Right hindlimb (tissue), 1 donor: ENCODE measurements around the gene DUSP12.
"Not testable (repeated sequence)": the region's sequence is repeated elsewhere in the genome, so short reads cannot be mapped to it uniquely, and the experiment has no call there.

Experiments used
- DNase-seq: peaks from one replicate; pipeline ENCODE4 v3.0.0-alpha.2; 2018

The DUSP12 gene, protein sequence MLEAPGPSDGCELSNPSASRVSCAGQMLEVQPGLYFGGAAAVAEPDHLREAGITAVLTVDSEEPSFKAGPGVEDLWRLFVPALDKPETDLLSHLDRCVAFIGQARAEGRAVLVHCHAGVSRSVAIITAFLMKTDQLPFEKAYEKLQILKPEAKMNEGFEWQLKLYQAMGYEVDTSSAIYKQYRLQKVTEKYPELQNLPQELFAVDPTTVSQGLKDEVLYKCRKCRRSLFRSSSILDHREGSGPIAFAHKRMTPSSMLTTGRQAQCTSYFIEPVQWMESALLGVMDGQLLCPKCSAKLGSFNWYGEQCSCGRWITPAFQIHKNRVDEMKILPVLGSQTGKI

DNA sequence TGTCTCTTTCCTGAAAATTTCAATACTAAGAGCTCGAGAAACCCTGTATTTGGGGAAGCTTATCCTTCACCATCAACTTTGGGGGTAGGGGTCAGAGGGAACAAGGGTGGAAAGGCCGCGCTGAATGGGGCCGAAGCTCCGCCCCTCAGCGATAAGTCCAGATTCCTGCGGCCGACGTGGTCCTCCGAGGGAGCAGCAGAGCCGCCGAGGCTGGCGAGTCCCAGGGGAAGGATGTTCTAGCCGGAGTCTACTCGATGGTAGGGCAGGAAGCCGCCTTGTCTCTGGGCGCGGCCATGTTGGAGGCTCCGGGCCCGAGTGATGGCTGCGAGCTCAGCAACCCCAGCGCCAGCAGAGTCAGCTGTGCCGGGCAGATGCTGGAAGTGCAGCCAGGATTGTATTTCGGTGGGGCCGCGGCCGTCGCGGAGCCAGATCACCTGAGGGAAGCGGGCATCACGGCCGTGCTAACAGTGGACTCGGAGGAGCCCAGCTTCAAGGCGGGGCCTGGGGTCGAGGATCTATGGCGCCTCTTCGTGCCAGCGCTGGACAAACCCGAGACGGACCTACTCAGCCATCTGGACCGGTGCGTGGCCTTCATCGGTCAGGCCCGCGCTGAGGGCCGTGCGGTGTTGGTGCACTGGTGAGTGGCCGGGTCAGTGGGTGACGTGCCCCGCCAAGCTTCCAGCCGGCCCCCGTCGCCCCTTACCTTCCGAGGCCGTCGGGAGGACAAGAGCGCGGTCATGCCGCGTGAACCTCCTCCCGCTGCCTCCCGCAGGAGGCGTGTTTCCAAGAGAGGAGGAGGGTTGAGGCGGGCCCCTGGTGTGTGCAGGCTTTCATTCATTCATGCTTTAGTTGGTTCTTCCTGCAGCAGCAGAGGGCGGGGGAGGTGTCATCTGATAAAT, at the start of gene DUSP12:
Gene DUSP12, plus strand, starts transcription at position 278 of the 899 bp plus-strand sequence. Its CDS starts 16 bp downstream, at position 294.
- DNase-seq, result peak; percentile 97

- DNase-seq, result no peak
Observed at GRCh38 chr1:161702250-161702649, 47.3 kb upstream of the DUSP12 start.

DNA sequence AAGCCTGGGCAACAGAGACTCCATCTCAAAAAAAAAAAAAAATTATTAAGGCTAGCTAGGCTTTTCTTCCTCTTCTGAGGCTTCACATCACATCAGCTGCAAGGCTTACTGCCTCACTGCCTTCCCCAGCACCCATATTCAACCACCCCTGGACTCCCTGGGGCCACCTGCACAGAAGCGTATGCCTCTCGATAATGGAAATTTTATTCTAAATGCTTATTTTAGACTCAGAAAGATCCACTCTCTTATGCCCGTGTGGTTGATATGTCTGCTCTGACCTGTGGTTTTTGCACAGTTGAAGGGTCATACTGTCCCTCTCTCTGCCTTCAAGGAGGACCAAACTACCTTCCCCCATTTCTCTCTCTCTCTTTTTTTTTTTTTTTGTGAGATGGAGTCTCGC, 44.0 kb upstream of the DUSP12 start:
- DNase-seq, result no peak

- no peak for DNase-seq
Observed at GRCh38 chr1:161706113-161706481, 43.5 kb upstream of the DUSP12 start.

GRCh38 chr1:161706482-161707347, 42.9 kb upstream of the DUSP12 start, which contains the start of gene FCRLA:
FCRLA (plus strand) TSS chr1:161707229; CDS start chr1:161707265, 36 bp downstream.
- DNase-seq, result no peak

- DNase-seq, result no peak
Observed at GRCh38 chr1:161707503-161707902, 42.1 kb upstream of the DUSP12 start.

DNA sequence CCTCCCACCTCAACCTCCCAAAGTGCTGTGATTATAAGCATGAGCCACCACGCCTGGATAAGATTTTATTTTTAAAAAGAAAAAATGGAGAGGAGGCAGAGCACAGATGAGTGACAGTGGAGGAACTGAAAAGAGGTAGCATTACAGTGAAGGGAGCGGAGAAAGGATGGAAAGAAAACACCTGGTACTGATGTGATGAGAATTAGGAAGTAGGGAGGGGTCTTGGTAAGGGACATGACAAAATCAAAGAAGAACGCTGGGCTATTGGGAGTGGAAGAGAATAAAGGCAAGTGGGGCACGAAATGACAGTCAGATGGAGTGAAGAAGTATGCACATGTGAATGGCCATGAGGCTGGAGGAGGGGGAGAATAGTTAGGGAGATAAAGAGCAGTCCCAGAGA, 40.2 kb upstream of the DUSP12 start:
- DNase-seq, result no peak

- DNase-seq, result no peak
Observed at GRCh38 chr1:161710560-161710959, 39.0 kb upstream of the DUSP12 start.

GRCh38 chr1:161718559-161719324, 30.8 kb upstream of the DUSP12 start:
- DNase-seq, result no peak

DNA sequence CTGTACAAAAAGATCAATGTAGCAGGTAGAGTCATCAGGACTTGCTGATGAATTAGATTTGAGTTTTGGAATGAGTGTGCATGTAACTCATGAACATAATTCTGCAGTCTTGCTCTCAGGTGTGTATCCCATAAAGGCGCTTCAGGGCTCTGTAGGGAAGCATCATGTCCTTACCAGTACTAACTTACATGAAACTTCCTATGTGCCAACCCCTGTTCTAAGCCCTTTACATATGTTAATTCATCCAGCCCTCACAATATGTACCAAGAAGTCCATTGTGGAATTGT, 30.3 kb upstream of the DUSP12 start:
- no peak for DNase-seq

GRCh38 chr1:161720422-161720821, 29.2 kb upstream of the DUSP12 start:
- DNase-seq, result no peak

DNA sequence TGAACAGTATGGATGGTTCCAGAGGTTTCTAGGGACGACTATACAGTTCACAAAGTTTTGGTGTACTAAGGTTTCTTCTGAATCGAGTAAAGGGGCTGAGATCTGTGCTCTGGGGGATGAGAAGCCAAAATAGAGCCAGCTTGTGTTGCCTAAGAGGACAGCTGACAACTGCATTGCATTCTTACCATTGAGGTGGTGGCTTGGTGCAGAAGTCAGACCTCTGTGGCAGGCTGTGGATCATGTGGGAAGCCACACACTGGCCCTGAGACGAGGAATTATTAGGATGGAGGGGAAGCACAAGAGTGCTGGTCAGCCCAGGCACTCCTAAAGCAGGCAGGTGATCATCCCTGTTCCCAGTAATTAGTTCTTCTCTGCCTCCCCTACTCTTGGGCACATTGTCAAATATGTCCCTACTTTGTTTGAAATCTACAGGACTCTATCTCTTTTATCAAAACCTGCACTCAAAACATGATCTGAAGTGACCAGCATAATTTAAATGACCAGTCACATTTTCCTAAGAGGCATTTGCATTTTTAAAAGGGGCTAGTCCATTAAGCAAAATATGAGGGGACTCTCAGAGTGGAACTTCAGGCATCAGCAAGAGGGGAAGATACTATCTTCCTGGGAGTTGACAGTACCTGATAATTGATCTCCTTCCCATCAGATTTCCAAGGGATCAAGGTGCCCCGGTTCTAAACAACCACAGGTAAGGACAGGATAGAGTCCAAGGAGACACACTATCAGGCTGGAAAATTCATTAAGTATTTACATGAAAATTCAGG, 28.4 kb upstream of the DUSP12 start, which contains the start of gene FCRLB:
Gene FCRLB, plus strand, starts transcription at position 589 of the 782 bp plus-strand sequence. CDS start 1,129 bp downstream, outside the sequence.
- no peak for DNase-seq

GRCh38 chr1:161721738-161722343, 27.7 kb upstream of the DUSP12 start:
- DNase-seq, result no peak

GRCh38 chr1:161722406-161722805, 27.2 kb upstream of the DUSP12 start:
- no peak for DNase-seq

DNA sequence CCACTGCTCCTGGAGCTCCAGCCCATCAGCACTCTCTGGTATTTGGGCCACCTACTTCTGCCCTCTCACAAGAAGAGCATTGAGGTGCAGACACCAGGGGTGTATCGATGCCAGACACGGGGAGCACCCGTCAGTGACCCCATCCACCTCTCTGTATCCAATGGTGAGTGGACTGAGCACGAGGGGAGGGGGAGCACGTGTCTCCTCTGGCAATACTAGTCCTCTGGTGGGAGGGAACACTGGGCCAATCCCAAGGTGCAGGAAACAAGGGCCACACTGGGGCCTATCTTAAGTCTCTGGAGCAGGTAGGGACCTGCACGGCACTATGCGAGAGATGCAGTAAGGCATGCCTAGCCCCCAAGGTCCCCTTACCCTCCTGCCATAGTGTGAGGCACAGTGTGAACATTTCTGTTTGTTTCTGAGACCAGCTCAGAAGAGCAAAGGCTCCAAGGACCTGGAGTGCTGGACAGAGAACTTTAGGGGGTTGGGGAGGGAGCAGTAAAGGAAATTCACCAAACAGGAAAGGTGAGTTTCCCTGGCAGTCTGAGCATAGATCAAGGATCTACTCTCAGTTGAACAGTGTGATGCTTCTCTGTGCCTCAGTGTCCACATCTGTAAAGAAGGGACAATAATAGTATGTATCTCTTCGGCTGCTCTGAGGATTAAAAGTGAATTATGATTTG, 26.0 kb upstream of the DUSP12 start:
- no peak for DNase-seq

DNA sequence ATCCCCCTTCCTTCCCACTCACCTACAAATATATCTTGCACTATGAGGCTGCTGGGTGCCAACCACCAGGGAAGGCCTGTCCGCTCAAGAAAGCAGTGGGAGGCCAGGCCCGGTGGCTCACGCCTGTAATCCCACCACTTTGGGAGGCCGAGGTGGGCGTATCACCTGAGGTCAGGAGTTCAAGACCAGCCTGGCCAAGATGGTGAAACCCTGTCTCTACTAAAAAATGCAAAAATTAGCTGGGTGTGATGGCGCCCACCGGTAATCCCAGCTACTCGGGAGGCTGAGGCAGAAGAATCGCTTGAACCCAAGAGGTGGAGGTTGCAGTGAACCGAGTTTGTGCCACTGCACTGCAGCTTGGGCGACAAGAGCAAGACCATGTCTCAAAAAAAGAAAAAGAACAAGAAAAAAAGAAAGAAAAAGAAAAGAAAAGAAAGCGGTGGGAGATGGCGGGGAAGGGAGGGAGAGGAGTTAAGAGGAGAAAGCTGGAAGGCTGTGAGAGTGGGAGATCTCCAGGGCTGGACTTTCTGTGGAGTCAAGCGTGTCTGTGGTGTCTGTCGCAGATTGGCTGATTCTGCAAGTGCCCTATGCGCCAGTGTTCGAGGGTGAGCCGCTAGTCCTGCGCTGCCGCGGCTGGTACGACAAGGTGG, 24.2 kb upstream of the DUSP12 start:
- not testable (repeated sequence) for DNase-seq

DNA sequence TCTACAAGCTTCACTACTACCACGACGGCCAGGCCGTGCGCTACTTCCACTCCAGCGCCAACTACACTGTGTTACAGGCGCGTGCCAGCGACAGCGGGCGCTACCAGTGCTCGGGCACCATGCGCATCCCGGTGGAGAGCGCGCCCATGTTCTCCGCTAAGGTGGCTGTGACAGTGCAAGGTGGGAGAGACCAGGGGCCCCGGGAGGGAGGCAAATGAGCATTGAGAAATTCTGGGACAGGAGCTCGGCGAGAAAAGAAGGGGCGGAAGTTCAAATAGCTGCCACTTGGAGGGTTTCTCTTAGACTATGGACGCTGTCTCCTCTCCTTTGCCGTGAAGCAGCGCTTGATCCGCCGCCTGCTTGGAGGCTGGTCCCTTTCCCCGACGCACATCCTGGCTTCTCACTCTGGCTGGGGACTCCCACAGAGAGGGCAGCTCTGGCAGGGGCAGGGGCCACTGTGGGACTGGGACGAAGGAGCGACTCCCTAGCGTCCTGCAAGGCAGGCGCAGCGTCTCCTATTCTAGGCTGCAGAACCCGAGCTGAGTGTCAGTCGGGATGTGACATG, 23.6 kb upstream of the DUSP12 start:
- peak; percentile 55 for DNase-seq

DNA sequence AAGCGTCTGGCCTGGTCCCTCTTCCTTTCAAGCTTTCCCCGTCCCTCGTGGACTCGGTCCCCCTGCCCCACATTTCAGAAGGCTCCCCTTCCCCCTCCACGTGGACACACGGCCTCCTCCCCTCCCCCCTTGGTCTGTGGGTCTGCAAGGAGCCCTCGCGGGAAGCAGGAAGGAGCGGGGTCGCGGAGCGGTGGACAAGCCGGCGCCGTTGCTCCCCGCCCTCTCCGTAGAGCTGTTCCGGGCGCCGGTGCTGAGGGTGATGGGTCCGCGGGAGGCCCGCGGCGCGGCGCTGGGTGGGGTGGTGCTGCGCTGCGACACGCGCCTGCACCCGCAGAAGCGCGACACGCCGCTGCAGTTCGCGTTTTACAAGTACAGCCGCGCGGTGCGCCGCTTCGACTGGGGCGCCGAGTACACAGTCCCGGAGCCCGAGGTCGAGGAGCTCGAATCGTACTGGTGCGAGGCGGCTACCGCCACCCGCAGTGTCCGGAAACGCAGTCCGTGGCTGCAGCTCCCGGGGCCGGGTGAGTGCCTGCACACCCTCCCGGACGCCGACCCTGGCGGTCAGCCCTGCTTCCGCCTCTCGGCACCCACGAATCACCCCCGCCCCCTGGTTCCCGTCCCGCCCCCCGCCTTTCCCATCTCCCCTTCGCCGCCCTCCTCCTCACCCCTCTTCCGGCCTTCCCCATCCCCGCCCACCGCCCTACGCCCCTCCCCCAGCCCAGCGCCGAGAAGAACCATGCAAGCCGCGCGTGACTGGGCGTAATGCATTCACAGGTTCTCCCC, 22.9 kb upstream of the DUSP12 start:
- peak; percentile 96 for DNase-seq
